SJSA1 (cell line): ENCODE measurements around the gene PIP4K2A. TPM values are rescaled to one million over a fixed set of nuclear protein-coding genes. Genes with fewer than 3 reads are reported as not detected.
"Not testable (repeated sequence)": the region's sequence is repeated elsewhere in the genome, so short reads cannot be mapped to it uniquely, and the experiment has no call there.

Source experiments
- DNase-seq, 2 experiments: peaks; one replicate each; pipeline ENCODE4 v3.0.0-alpha.2; 2015 to 2020; ENCODE audit warnings: low spot score in 2 of 2, low read depth in 1 of 2
- H3K27ac ChIP-seq: fragments of 250-450 bp; sonication (Bioruptor Pico); 2 replicates; pipeline ENCODE4 v1.5.1; 2020; ENCODE audit warnings: mild to moderate bottlenecking, moderate library complexity
- H3K27me3 ChIP-seq: fragments of 250-450 bp; sonication (Bioruptor Pico); replicated peaks from 2 replicates; pipeline ENCODE4 v1.5.1; 2020; ENCODE audit warnings: mild to moderate bottlenecking, moderate library complexity
- H3K36me3 ChIP-seq: fragments of 250-450 bp; sonication (Bioruptor Pico); 2 replicates; pipeline ENCODE4 v1.5.1; 2020; ENCODE audit warnings: mild to moderate bottlenecking
- H3K4me1 ChIP-seq: fragments of 250-450 bp; sonication (Bioruptor Pico); replicated peaks from 2 replicates; pipeline ENCODE4 v1.6.1; 2021; ENCODE audit warnings: mild to moderate bottlenecking
- H3K4me3 ChIP-seq: fragments of 250-450 bp; sonication (Bioruptor Pico); 2 replicates; pipeline ENCODE4 v1.5.1; 2020; ENCODE audit warnings: mild to moderate bottlenecking
- H3K9me3 ChIP-seq: fragments of 250-450 bp; sonication (Bioruptor Pico); replicated peaks from 2 replicates; pipeline ENCODE4 v1.5.1; 2020; ENCODE audit warnings: mild to moderate bottlenecking
- total RNA-seq: library from RNA; depleted of rRNA; stranded (reverse); fragments of >200 nt; shearing (Covaris generic); gene quantifications from 2 replicates; pipeline ENCODE4 v1.2.3, GENCODE V29; 2014; rRNA removed

The PIP4K2A gene
- 51.7 and 61.7 TPM in 2 replicates for total RNA-seq

- peak; percentile 56 to 71 for DNase-seq
- H3K27ac ChIP-seq, result peak within 1 kb of the TSS; percentile 90
- 0 out of 2 replicates have a peak, but pooled peaks cover 6% of the 10 kb centered on the region for H3K9me3 ChIP-seq
- H3K36me3 ChIP-seq, result peaks cover 9% of the 10 kb centered on the region
- peaks cover 27% of the 10 kb centered on the region for H3K4me1 ChIP-seq
- H3K27me3 ChIP-seq, result no peaks in the 10 kb centered on the region
- H3K4me3 ChIP-seq, result peak within 1 kb of the TSS; percentile 95
Measured at GRCh38 chr10:22714479-22715289, at the start of gene PIP4K2A. PIP4K2A (minus strand) TSS chr10:22714578; CDS start chr10:22714326, 252 bp downstream.

DNA sequence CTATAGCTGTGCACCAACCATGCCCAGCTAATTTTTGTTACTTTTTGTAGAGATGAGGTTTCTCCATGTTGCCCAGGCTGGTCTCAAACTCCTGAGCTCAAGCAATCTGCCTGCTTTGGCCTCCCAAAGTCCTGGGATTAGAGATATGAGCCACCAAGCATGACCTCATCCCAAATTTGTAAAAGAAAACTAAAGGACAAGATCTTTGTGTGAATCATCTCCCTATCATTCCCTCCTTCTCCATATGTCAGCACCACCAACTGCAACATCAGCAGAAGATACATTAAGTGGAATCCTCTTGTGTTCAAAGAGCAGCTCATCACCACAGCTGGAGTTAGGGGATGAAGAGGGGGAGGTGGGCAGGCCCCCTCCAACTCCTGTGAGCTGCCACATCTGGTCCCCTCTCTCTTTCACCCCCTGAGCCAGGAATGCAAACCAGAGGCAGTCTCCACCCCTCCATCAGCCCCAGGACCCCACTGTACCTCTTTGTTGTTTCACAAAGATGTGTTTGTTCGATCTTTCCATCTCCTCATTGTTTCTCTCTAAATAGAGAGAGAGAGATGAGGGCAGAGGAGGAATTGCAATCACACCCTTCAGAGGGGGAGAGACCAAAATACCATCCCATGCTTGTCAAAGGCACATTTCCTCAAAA is 47.3 kb upstream of the PIP4K2A start:
- H3K27me3 ChIP-seq, result no peaks in the 10 kb centered on the region
- no peaks in the 10 kb centered on the region for H3K9me3 ChIP-seq
- H3K36me3 ChIP-seq, result no peaks in the 10 kb centered on the region
- no peaks in the 10 kb centered on the region for H3K4me1 ChIP-seq
- H3K27ac ChIP-seq, result no peak overlapping the region
- no peak for DNase-seq
- no peak overlapping the region for H3K4me3 ChIP-seq

- no peaks in the 10 kb centered on the region for H3K9me3 ChIP-seq
- H3K4me1 ChIP-seq, result no peaks in the 10 kb centered on the region
- H3K36me3 ChIP-seq, result no peaks in the 10 kb centered on the region
- H3K27ac ChIP-seq, result no peak overlapping the region
- no peaks in the 10 kb centered on the region for H3K27me3 ChIP-seq
- H3K4me3 ChIP-seq, result no peak overlapping the region
- no peak for DNase-seq
Measured at GRCh38 chr10:22760025-22760424, 45.6 kb upstream of the PIP4K2A start.

DNA sequence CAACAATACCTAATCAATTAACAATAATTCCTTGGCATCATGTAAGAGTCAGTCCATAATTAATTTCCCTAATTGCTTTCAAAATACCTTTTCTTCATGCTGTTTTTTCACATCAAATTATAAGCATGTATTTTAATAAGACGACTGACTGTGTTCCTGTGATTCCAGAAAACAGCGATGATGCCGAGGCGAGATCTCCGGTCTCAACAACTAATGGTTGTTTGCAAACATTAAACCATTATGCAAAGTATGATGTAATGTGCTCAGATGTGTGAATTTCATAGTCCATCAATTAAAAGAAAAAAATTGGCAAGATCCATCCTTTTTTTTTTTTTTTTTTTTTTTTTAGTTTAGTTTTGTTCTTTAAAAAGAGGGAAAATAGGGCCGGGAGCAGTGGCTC is 44.5 kb upstream of the PIP4K2A start:
- no peaks in the 10 kb centered on the region for H3K4me1 ChIP-seq
- no peaks in the 10 kb centered on the region for H3K36me3 ChIP-seq
- H3K27me3 ChIP-seq, result no peaks in the 10 kb centered on the region
- H3K9me3 ChIP-seq, result no peaks in the 10 kb centered on the region
- H3K27ac ChIP-seq, result no peak overlapping the region
- no peak overlapping the region for H3K4me3 ChIP-seq
- no peak for DNase-seq

GRCh38 chr10:22754296-22754695 is 39.9 kb upstream of the PIP4K2A start:
- Histone ChIP-seq H3K27me3 (no peaks in the 10 kb centered on the region; the same call in 1 of the 2 replicates), H3K4me1 (no peaks in the 10 kb centered on the region), H3K36me3 (no peaks in the 10 kb centered on the region), H3K4me3 (no peak overlapping the region), H3K27ac (no peak overlapping the region), H3K9me3 (no peaks in the 10 kb centered on the region)
- no peak for DNase-seq

- Histone ChIP-seq H3K27ac (no peak overlapping the region), H3K27me3 (no peaks in the 10 kb centered on the region; the same call in 1 of the 2 replicates), H3K4me1 (no peaks in the 10 kb centered on the region), H3K4me3 (no peak overlapping the region), H3K36me3 (no peaks in the 10 kb centered on the region), H3K9me3 (no peaks in the 10 kb centered on the region)
- no peak for DNase-seq
Measured at GRCh38 chr10:22753786-22754185, 39.4 kb upstream of the PIP4K2A start.

DNA sequence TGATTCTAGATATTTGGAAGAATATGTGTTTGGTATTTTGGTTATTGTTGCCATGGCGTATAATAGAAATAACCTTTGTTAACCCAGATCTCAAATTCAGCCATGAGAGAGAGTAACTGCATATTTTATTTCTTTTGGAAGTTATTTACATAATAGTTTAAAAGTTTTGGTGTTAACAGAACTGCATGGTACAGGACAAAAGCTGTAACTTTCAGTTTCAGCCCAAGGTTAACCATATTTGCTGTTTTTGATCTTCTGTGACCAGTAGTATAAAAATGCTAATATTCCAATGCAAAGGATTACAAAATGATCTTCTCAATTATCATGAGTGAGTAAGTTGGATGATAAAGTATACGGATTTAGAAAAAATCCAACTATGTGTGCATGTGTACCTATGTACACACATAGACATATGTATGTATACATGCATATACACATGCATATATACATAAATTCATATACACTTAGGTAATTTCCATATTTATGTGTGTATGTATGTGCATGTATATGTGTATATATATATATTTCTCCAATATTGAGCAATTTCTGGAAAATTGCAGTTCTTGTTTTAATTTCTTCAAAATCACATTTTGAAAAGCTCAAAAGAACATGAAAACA is 38.0 kb upstream of the PIP4K2A start:
- no peaks in the 10 kb centered on the region for H3K9me3 ChIP-seq
- H3K27ac ChIP-seq, result no peak overlapping the region
- H3K36me3 ChIP-seq, result no peaks in the 10 kb centered on the region
- no peak overlapping the region for H3K4me3 ChIP-seq
- no peaks in the 10 kb centered on the region for H3K4me1 ChIP-seq
- no peaks in the 10 kb centered on the region; the same call in 1 of the 2 replicates for H3K27me3 ChIP-seq
- no peak for DNase-seq

DNA sequence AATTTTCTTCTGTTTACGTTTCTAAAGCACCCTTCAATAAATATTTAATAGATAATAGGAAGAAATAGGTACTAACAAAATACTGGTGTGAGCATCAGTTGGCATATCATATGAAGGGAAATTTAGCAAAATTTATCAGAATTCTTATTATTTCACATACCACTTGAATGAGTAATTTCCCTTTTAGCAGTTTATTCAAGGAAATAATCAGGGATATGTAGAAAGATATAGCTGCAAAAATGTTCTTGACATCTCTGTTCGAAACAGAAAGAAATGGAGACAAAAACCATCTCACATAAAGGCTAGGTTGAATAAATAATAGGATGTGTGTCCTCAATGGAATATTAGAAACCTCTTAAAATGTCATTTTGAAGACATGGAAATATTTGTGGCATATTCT is 35.8 kb upstream of the PIP4K2A start:
- DNase-seq, result no peak
- Histone ChIP-seq H3K27ac (no peak overlapping the region), H3K4me1 (no peaks in the 10 kb centered on the region), H3K36me3 (no peaks in the 10 kb centered on the region), H3K4me3 (no peak overlapping the region), H3K9me3 (no peaks in the 10 kb centered on the region), H3K27me3 (no peaks in the 10 kb centered on the region; the same call in 1 of the 2 replicates)

DNA sequence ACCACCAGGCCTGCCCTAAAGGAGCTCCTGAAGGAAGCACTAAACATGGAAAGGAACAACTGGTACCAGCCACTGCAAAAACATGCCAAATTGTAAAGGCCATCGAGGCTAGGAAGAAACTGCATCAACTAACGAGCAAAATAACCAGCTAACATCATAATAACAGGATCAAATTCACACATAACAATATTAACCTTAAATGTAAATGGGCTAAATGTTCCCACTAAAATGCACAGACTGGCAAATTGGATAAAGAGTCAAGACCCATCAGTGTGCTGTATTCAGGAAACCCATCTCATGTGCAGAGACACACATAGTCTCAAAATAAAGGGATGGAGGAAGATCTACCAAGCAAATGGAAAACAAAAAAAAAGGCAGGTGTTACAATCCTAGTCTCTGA is 30.5 kb upstream of the PIP4K2A start:
- not testable (repeated sequence) for H3K4me1 ChIP-seq, H3K4me3 ChIP-seq, DNase-seq, H3K36me3 ChIP-seq, H3K9me3 ChIP-seq, H3K27ac ChIP-seq, H3K27me3 ChIP-seq

DNA sequence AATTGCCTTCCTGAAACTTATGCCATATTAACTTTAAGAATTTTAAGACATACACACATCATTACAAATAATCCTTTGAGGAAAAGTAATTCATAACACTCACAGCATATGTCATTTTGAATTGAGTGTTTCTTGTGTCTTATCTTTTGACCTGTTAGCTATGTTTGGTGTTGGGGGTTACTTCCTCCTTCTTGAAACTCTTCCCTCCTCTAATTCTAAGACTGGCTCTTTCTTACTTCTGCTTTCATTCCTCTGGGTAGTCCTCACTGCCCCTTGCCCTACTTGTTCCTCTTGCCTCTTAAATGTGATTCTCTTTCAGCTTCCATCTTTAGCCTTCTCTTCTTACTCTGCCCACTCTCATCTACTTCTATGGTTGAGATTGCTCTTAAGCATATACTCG is 28.3 kb upstream of the PIP4K2A start:
- Histone ChIP-seq H3K27ac (no peak overlapping the region), H3K4me1 (no peaks in the 10 kb centered on the region), H3K4me3 (no peak overlapping the region), H3K9me3 (no peaks in the 10 kb centered on the region), H3K27me3 (no peaks in the 10 kb centered on the region), H3K36me3 (no peaks in the 10 kb centered on the region)
- no peak for DNase-seq

GRCh38 chr10:22741631-22742030 is 27.3 kb upstream of the PIP4K2A start:
- H3K27me3 ChIP-seq, H3K36me3 ChIP-seq, H3K27ac ChIP-seq, H3K9me3 ChIP-seq, DNase-seq, H3K4me3 ChIP-seq, H3K4me1 ChIP-seq: not testable (repeated sequence)

GRCh38 chr10:22740180-22740579 is 25.8 kb upstream of the PIP4K2A start:
- H3K27ac ChIP-seq, result no peak overlapping the region
- no peaks in the 10 kb centered on the region for H3K4me1 ChIP-seq
- DNase-seq, result no peak
- H3K4me3 ChIP-seq, result no peak overlapping the region
- no peaks in the 10 kb centered on the region for H3K36me3 ChIP-seq
- H3K27me3 ChIP-seq, result no peaks in the 10 kb centered on the region
- H3K9me3 ChIP-seq, result no peaks in the 10 kb centered on the region

DNA sequence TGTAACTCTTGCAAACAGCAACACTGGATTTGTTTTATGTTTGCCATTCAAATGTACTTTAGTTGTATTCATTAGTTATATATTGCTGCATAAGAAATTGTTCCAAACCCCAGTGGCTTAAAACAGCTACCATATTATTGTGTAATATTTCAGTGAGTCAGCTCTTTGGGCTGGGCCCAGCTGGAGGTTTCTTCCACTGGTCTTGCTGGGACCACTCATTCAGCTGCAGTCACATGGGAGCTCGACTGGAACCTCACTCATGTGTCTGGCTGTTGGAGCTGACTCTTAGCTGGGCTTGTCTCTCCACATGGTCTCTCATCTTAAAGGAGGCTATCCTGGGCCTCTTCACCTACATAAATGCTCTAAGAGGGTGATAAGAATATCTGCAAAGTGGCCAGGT is 23.2 kb upstream of the PIP4K2A start:
- Histone ChIP-seq H3K27me3 (no peaks in the 10 kb centered on the region), H3K27ac (no peak overlapping the region), H3K9me3 (no peaks in the 10 kb centered on the region), H3K36me3 (no peaks in the 10 kb centered on the region), H3K4me1 (no peaks in the 10 kb centered on the region), H3K4me3 (no peak overlapping the region)
- DNase-seq, result no peak

DNA sequence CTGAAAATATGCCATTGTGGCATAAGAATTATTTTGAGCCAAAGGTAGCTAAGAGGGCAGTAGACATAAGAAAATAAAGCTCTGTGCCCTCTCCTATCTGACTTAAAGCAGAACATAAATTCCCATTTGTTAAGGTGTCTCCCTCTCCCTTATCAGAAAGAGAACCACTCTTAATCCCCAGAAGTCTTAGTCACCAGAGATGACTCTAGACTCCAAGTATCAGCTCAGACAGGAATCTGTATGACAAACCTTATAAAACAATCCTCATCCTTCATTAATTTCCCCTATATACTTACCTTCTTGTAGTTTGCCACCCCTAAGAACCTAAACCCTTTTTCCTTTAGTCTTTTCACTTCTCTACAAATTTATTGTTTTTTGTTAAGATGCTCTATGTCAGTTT is 21.8 kb upstream of the PIP4K2A start:
- Histone ChIP-seq H3K4me3 (no peak overlapping the region), H3K27ac (no peak overlapping the region), H3K9me3 (no peaks in the 10 kb centered on the region), H3K27me3 (0 out of 2 replicates have a peak, but pooled peaks cover 2% of the 10 kb centered on the region), H3K4me1 (no peaks in the 10 kb centered on the region), H3K36me3 (no peaks in the 10 kb centered on the region)
- no peak for DNase-seq
